NCI-H524 (cell line): Measurements from ENCODE around the gene CAMK1G.
A peak's percentile ranks its signal among the peaks of the same experiment; 100 is the strongest.

Source experiments
- DNase-seq, 2 experiments: peaks; one replicate each; lab custom pipeline; 2025; lab: John Stamatoyannopoulos, UW

The CAMK1G gene

GRCh38 chr1:209619696-209620486 lies 36.4 kb downstream of the CAMK1G start:
- DNase-seq, result no peak

DNA sequence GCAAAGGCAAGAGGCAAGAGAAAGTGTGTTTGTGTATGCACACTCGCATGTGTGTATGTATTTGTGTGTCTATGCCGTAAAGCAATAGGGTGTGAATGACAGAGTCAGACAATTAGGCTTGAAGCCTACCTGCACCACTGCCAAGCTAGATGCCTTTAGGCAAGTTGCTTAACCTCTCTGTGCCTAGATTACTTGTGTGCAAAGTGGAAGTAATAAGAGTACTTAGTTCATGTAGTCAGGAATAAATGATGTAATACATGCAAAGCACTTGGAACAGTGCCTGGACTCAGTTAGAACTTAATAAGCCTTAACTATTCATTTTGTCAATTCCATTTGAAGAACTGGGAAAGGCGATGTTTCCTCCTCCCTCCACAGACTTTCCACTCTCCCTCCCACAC lies 37.0 kb downstream of the CAMK1G start:
- no peak for DNase-seq

GRCh38 chr1:209621286-209621685 lies 37.8 kb downstream of the CAMK1G start:
- DNase-seq, result no peak

DNA sequence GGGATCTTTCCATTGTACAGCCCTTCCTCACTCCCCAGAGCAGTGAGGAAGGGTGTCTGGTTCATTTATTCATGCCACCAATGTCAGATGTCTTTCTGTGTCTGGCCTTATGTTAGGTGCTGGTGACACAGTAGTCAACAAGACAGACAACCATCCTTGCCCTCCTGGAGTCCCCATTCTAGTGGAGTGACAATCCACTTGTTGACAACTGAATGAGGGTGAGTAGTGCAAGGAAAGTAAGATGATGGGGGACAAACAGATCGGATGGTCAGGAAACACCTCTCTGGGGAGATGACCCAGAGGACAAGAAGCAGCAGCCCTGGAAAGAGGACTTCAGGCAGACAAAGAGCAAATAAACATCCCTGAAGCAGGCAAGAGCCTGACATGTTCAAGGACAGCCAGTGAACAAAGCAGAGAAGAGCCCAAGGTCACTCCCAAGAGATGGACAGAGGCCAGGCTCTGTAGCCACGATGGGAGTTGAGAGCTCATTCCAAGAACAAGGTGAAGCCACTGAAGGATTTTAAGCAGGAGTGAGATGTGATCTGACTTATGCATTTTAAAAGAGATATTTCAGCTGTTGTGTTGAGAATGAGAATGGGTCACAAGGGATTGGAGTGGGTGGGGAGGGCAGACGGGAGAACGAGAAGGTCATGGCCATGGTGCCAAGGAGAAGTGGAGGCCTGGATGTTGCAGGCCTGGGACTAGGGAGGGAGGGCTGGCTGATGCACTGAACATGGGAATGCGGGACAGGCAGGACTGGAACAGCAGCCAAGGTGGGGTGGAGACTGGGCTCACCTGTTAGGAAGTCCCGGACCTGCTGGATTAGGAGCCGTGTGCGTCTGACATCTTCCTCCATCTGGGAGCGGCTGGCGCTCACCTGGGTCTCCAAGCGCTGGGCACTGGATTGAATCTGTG lies 38.5 kb downstream of the CAMK1G start:
- DNase-seq, result no peak

DNA sequence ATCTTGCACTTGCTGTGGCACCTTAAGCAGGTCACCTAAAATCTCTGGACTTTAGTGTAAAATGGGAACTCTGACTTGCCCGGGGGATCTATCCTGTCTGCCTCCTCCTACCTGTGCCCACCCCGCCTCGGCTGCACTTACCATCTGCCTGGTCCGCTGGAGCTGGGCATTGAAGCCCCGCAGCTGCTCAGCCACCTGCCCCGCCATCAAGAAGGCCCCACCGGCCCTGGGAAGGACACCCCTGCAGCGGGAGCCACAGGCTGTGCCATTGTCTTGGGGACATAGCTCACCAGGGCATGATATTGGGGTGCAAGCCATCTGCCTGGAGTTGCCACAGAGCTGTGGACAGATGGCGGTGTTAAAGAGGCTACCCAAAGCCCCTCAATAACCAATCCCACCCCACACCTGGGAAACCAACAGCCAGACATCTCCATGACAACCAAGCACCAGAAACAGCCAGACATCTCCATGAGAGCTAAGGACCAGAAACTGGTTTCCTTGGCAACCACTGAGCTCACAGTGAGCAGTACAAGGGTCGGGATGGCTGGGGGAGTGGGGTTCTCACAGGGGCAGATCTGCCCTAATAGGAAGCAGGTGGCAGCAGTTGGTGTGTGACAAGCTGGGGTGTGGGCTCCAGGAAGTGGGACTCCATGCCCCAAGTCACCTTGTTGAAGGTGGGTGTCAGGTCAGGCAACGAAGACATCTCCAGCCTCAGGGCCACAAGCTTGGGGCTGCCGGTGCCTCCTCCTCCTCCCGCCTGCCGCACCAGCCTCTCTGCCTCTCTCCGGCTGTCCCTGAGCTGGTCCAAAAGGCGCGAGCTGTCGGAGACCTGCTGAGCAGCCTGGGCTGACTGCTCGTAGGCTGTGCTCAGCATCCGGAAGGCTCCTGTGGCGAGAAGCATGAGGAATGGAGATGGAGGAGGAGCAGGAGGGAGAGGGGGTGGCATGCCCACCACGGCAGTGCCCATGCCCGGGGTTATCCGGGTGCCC lies 39.6 kb downstream of the CAMK1G start:
- DNase-seq, result peak; percentile 79 to 88

GRCh38 chr1:209624558-209625549 lies 41.3 kb downstream of the CAMK1G start:
- no peak for DNase-seq

GRCh38 chr1:209625791-209626285 lies 42.3 kb downstream of the CAMK1G start:
- DNase-seq, result peak in 1 of 2 experiments; percentile 62

DNA sequence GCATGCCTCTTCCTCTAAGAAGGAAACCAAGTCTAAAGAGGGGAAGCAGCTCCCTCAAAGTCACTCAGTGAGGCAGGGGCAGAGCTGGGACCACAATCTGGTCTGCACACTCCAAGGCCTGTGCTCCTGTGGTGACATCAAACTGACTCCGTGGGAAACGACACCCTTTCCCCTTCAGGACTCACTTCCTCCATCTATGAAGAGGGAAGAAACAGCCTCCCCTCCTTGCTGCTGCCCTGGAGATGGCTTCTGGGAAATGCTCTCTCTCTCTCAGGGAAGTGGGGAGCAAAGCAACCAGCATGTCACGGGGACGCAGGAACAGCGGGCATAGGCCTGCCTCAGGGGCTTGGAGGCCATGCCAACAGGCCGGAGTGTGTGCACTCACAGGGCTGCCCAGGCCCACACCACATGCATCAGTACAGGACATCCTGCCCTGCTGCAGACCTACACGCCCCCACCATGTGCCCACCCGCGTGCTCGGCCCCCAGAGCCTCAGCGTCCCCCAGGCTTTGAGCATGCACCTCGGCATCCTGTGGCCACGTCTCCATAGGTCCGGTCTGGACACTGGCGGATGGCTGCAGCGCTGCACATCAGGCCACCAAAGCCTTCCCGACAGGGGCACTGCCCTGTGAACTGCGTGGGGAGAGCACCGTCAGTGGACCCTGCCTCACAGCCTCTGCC lies 43.0 kb downstream of the CAMK1G start:
- DNase-seq, result no peak

- peak; percentile 43 to 77 for DNase-seq
Measured at GRCh38 chr1:209627027-209627731, 43.7 kb downstream of the CAMK1G start.

GRCh38 chr1:209627732-209628196 lies 44.2 kb downstream of the CAMK1G start:
- peak; percentile 78 to 89 for DNase-seq

DNA sequence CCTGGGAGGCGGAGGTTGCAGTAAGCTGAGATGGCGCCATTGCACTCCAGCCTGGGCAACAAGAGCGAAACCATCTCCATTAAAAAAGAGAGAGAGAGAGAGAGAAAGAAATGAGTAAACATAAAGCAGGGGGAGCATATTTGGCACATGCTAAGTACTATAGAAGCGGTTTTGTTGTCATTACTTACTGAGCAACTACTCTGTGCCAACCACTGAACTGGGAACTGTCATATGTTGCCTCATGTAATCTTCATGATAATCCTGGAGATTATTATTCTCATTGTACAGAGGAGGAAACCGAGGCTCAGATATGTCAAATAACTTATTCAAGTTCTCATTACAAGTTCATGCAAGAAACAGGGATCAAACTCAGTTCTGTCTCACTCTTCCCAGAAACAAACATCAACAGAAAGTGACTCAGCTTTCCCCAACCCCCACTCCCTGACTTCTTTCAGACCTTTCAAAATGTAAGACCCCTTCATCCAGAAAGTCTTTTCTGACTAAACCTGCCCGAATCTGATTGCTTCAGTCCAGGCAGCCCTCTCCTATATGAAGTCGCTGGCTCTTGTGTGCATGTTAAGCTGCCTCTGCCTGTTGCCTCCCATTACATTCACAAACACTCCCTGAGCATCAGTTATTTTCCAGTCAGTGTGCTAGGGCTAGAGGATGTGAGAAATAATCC lies 45.2 kb downstream of the CAMK1G start:
- DNase-seq, result no peak

GRCh38 chr1:209629621-209630382 lies 46.3 kb downstream of the CAMK1G start:
- no peak for DNase-seq

DNA sequence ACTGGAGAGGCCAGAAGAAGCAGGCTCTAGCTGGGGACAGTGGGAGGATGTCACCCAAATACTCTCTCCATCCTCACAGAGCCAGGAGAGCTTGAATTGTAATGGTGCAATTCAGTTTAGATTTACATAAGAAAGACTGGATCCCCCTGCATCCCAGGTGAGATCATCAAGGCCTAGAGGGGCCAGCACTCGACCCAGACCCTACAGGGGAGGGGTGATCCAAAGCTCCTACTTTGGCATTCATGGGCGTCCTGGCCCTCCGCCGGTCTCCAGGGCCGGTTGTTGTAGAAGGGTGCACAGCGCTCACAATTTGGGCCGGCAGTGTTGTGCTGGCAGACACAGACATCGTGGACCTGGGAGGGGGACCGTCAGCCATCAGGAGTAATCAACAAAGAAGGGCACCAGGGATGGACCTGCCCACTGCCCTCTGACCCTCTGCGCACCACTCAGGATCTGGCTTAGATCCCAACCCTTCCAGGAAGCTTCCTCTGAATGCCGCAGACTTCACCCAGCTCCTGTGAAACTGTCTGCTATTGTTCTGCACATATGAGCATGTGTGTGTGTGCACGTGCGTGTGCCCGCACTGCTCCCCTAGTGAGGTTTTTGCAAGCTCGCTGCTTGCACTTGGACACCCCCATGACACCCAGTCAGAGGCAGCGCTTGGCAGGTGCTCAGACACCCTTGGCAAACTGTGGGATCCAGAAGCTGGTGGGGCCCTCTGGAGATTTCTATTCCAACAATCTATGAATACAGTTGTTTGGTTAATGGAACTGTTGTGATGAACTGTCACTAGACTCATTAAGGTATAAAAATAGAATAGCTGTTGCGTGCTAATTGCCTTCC lies 47.1 kb downstream of the CAMK1G start:
- DNase-seq, result no peak

- DNase-seq, result no peak
Measured at GRCh38 chr1:209633335-209633997, 50.0 kb downstream of the CAMK1G start.

DNA sequence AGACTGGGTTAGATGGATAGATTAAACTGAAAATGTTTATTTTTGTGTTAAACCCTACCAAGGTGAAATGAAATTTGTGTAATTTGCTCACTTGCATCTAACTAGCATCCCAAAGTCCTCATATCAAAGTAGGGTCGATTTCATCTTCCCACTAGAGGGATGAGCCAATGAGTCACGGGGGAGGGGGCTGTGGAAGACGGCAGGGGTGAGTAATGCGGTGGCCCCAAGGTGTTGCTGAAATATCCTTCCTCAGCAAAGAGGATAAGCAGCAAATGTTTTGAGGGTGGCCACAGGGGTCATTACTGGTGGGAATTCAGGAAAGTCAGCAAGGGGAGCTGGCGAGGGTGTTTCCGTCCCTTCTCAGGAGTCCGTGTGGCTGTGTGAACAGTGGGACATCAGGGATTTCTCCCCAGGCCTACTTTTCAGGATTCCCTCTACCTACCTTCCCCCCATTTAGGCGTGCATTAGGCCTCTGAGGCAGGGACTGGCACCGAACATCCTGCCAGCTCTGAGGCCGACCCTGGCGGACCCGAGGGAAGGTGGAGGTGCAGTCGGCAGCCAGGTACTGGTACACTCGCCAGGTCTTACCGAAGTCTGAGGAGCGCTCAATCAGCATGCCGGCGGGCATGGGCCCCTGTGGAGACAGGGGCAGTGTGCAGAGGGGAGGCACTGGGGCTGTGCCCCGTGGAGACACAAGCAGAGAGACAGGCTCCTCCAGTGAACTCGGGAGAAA lies 50.7 kb downstream of the CAMK1G start:
- no peak for DNase-seq
